Measurements from ENCODE around the gene ATP1A4. TPM values are rescaled to one million over a fixed set of nuclear protein-coding genes. Genes with fewer than 3 reads are reported as not detected.

ATP1A4 gene
- total and polyA plus RNA-seq, 2 of the 8 experiments (the other 6 are each of a cell fraction or from before 2014, with no cell fraction given), result 0.48 to 0.61 TPM

DNA sequence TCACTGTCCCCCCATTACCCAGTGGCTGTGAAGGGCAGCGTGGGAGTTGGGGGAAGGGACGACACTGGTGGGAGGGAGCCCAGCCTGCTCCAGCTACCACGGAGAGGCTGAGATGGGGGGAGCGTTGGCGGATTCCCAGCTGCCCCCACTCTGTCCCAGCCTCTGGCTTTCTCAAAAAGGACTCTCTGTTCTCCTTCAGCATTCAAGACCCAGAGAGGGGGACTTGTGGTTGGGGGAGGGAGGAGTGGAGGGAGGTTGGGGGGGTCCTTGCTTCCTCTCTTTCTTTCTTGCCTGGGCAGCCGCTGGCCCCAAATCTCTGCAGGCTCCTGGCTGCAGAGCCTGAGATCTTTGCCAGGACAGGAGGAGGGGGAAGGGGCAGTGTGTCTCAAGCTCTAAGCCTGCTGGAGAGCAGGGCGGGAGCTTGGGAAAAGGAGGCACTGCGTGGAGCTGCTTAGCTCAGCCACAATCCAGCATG is 33.7 kb upstream of the ATP1A4 start (continued):
- TF ChIP-seq, protein P1, sequence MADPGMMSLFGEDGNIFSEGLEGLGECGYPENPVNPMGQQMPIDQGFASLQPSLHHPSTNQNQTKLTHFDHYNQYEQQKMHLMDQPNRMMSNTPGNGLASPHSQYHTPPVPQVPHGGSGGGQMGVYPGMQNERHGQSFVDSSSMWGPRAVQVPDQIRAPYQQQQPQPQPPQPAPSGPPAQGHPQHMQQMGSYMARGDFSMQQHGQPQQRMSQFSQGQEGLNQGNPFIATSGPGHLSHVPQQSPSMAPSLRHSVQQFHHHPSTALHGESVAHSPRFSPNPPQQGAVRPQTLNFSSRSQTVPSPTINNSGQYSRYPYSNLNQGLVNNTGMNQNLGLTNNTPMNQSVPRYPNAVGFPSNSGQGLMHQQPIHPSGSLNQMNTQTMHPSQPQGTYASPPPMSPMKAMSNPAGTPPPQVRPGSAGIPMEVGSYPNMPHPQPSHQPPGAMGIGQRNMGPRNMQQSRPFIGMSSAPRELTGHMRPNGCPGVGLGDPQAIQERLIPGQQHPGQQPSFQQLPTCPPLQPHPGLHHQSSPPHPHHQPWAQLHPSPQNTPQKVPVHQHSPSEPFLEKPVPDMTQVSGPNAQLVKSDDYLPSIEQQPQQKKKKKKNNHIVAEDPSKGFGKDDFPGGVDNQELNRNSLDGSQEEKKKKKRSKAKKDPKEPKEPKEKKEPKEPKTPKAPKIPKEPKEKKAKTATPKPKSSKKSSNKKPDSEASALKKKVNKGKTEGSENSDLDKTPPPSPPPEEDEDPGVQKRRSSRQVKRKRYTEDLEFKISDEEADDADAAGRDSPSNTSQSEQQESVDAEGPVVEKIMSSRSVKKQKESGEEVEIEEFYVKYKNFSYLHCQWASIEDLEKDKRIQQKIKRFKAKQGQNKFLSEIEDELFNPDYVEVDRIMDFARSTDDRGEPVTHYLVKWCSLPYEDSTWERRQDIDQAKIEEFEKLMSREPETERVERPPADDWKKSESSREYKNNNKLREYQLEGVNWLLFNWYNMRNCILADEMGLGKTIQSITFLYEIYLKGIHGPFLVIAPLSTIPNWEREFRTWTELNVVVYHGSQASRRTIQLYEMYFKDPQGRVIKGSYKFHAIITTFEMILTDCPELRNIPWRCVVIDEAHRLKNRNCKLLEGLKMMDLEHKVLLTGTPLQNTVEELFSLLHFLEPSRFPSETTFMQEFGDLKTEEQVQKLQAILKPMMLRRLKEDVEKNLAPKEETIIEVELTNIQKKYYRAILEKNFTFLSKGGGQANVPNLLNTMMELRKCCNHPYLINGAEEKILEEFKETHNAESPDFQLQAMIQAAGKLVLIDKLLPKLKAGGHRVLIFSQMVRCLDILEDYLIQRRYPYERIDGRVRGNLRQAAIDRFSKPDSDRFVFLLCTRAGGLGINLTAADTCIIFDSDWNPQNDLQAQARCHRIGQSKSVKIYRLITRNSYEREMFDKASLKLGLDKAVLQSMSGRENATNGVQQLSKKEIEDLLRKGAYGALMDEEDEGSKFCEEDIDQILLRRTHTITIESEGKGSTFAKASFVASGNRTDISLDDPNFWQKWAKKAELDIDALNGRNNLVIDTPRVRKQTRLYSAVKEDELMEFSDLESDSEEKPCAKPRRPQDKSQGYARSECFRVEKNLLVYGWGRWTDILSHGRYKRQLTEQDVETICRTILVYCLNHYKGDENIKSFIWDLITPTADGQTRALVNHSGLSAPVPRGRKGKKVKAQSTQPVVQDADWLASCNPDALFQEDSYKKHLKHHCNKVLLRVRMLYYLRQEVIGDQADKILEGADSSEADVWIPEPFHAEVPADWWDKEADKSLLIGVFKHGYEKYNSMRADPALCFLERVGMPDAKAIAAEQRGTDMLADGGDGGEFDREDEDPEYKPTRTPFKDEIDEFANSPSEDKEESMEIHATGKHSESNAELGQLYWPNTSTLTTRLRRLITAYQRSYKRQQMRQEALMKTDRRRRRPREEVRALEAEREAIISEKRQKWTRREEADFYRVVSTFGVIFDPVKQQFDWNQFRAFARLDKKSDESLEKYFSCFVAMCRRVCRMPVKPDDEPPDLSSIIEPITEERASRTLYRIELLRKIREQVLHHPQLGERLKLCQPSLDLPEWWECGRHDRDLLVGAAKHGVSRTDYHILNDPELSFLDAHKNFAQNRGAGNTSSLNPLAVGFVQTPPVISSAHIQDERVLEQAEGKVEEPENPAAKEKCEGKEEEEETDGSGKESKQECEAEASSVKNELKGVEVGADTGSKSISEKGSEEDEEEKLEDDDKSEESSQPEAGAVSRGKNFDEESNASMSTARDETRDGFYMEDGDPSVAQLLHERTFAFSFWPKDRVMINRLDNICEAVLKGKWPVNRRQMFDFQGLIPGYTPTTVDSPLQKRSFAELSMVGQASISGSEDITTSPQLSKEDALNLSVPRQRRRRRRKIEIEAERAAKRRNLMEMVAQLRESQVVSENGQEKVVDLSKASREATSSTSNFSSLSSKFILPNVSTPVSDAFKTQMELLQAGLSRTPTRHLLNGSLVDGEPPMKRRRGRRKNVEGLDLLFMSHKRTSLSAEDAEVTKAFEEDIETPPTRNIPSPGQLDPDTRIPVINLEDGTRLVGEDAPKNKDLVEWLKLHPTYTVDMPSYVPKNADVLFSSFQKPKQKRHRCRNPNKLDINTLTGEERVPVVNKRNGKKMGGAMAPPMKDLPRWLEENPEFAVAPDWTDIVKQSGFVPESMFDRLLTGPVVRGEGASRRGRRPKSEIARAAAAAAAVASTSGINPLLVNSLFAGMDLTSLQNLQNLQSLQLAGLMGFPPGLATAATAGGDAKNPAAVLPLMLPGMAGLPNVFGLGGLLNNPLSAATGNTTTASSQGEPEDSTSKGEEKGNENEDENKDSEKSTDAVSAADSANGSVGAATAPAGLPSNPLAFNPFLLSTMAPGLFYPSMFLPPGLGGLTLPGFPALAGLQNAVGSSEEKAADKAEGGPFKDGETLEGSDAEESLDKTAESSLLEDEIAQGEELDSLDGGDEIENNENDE (IDR thresholded peaks at IDR 0.05; ENCODE audit: insufficient replicate concordance, low read length), result no peak
- TF ChIP-seq FOSL1 (IDR thresholded peaks at IDR 0.05; ENCODE audit: insufficient read depth, low read depth, low read length) (no peak), CREB1 (IDR thresholded peaks at IDR 0.05) (no peak)
